ENCODE measurements around the gene SLBP.

SLBP gene

DNA sequence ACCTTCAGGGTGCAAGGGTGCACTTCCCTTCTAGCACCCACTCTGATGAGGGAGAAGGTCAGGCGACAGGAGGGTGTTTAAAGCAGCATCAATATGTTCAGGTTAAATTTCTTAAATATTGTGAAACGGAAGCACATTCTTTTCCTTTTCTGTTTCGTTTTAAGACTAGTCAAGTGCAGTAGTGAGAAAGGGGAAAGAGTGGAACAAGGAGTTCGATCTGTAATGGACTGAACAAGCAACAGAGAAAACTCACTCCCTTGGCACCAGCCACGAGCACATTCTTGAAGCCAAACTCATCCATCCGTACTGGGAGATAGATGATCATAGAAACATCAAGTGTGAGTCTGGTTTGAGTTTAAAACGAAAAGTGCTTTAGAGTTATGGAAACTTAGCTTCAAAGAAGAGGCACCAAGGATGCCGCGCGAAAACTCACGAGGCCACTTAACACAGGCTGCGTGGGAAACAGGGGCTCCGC, 28.8 kb downstream of the SLBP start:
- TF ChIP-seq, protein P1, sequence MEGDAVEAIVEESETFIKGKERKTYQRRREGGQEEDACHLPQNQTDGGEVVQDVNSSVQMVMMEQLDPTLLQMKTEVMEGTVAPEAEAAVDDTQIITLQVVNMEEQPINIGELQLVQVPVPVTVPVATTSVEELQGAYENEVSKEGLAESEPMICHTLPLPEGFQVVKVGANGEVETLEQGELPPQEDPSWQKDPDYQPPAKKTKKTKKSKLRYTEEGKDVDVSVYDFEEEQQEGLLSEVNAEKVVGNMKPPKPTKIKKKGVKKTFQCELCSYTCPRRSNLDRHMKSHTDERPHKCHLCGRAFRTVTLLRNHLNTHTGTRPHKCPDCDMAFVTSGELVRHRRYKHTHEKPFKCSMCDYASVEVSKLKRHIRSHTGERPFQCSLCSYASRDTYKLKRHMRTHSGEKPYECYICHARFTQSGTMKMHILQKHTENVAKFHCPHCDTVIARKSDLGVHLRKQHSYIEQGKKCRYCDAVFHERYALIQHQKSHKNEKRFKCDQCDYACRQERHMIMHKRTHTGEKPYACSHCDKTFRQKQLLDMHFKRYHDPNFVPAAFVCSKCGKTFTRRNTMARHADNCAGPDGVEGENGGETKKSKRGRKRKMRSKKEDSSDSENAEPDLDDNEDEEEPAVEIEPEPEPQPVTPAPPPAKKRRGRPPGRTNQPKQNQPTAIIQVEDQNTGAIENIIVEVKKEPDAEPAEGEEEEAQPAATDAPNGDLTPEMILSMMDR (IDR thresholded peaks at IDR 0.05; ENCODE audit: insufficient read depth, low read length, poor library complexity, severe bottlenecking), result no peak
- Histone ChIP-seq H3K27me3 (replicated peaks; ENCODE audit: control insufficient read depth, insufficient read depth, low read length) (no peaks in the 10 kb centered on the region), H3K4me3 (replicated peaks; ENCODE audit: low read depth, low read length) (peak overlapping the region; percentile 54), H3K36me3 (ENCODE audit: control insufficient read depth, insufficient read depth, low read length) (no peaks in the 10 kb centered on the region)
- DNase-seq (ENCODE audit: extremely low read depth, insufficient read length), result no peak

DNA sequence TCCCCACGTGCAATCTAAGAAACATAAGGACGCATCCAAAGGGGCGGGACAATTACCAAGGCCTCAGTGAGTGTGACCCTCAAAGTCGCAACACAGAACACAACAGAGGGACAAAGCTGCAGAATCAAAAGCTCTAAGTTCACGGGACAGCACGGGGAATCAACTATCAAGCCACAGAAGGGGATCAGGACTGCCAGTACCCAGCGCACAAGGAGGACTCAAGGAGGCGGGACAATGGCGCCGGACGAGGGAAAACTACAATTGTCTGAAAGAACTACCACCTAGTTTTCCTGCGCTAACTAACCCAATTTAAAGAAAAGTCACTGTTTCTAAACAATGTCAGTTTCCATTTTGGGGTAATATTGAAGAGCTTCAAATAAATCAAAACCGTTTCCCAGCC, 29.3 kb downstream of the SLBP start:
- DNase-seq (ENCODE audit: extremely low read depth, insufficient read length), result no peak
- Histone ChIP-seq H3K4me3 (replicated peaks; ENCODE audit: low read depth, low read length) (no peak overlapping the region), H3K27me3 (replicated peaks; ENCODE audit: control insufficient read depth, insufficient read depth, low read length) (no peaks in the 10 kb centered on the region), H3K36me3 (ENCODE audit: control insufficient read depth, insufficient read depth, low read length) (no peaks in the 10 kb centered on the region)
- TF ChIP-seq, protein P1 (IDR thresholded peaks at IDR 0.05; ENCODE audit: insufficient read depth, low read length, poor library complexity, severe bottlenecking), result no peak

DNA sequence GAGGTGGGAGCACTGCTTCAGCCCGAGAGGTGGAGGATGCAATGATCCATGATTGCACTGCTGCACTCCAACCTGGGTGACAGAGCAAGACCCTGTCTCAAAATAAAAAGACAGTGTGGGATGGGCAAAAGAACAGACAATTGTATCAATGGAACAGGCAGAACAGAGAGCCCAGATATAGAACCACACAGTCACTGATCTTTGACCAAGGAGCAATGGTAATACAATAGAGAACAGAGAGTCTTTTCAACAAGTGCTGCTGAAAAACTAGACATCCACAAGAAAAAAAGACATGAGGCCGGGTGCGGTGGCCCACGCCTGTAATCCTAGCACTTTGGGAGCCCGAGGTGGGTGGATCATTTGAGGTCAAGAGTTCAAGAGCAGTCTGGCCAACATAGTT, 33.9 kb downstream of the SLBP start:
- Histone ChIP-seq H3K36me3 (ENCODE audit: control insufficient read depth, insufficient read depth, low read length) (no peaks in the 10 kb centered on the region), H3K27me3 (replicated peaks; ENCODE audit: control insufficient read depth, insufficient read depth, low read length) (no peaks in the 10 kb centered on the region), H3K4me3 (replicated peaks; ENCODE audit: low read depth, low read length) (no peak overlapping the region)
- TF ChIP-seq, protein P1 (IDR thresholded peaks at IDR 0.05; ENCODE audit: insufficient read depth, low read length, poor library complexity, severe bottlenecking), result no peak
- no peak for DNase-seq (ENCODE audit: extremely low read depth, insufficient read length)

DNA sequence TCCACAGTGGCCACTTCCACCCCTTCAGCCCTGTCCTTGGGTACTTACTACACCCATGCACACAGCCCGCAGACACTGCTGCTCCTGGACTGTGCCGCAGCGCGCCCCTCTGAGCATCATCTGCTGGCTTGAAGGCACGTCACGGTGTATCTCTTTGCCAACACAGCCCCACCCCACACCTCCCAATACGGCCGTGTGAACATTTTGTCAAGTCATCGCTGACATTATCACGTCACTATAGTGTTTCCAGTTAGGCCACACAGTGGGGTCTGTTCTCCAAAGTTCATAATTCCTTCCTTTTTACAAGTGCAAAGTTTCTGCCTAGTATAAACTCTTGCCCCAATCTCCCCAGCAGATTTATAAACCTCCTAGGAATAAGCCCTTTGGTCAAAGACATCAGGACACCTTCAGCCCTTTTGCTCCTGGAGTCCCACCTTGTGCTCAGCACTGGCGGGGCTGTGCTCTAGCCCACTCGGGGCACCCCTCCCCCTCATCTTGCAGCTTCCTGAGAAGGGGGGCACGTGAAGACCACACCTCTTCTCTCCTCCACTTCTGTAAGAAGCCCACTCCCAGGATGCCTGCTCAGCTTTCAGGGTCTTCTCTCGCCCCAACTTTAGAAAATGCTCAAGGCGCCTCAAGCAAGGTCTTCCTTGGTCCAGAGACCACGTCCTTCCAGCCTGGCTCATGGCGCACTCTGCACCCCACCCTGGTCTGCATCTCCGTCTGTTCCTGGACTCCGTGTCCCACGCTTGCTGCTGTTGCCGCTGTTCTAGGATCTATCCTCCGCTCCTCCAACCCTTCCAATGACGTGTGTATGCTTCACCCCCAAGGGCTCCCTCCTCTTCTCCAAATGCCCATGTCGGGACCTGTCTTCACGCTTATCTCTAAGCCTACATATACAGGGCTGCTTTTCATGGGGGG, 35.3 kb downstream of the SLBP start:
- Histone ChIP-seq H3K4me3 (replicated peaks; ENCODE audit: low read depth, low read length) (no peak overlapping the region), H3K36me3 (ENCODE audit: control insufficient read depth, insufficient read depth, low read length) (no peaks in the 10 kb centered on the region), H3K27me3 (replicated peaks; ENCODE audit: control insufficient read depth, insufficient read depth, low read length) (no peaks in the 10 kb centered on the region)
- TF ChIP-seq, protein P1 (IDR thresholded peaks at IDR 0.05; ENCODE audit: insufficient read depth, low read length, poor library complexity, severe bottlenecking), result no peak
- DNase-seq (ENCODE audit: extremely low read depth, insufficient read length), result no peak

DNA sequence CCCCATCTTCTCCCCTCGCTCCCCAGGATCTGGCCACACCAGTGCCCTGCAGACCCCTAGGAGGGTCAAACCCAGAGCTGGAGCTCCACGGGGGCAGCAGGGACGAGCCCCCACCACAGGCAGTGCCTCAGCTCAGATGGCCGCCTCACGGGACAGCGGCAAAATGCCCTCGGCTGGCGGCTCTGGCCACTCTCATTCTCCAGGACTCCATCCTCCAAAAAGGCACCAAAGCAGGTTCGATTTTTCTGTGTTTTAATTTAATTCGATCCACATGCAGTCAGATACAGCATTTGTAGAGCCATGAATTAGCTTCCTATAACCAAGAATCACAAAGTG, 36.3 kb downstream of the SLBP start:
- no peaks in the 10 kb centered on the region for H3K36me3 ChIP-seq (ENCODE audit: control insufficient read depth, insufficient read depth, low read length)
- no peak for DNase-seq (ENCODE audit: extremely low read depth, insufficient read length)
- H3K4me3 ChIP-seq (replicated peaks; ENCODE audit: low read depth, low read length), result no peak overlapping the region
- TF ChIP-seq, protein P1 (IDR thresholded peaks at IDR 0.05; ENCODE audit: insufficient read depth, low read length, poor library complexity, severe bottlenecking), result no peak
- H3K27me3 ChIP-seq (replicated peaks; ENCODE audit: control insufficient read depth, insufficient read depth, low read length), result no peaks in the 10 kb centered on the region
